Measurements from ENCODE around the gene DUS2. TPM values are rescaled to one million over a fixed set of nuclear protein-coding genes. Genes with fewer than 3 reads are reported as not detected.

Gene DUS2
- total and polyA plus RNA-seq, 2 experiments from 2014 or later: 21.3 to 29.7 TPM

- Histone ChIP-seq H3K27ac (no peak overlapping the region), H3K4me3 (no peak overlapping the region), H3K27me3 (no peaks in the 10 kb centered on the region), H3K36me3 (peaks cover 13% of the 10 kb centered on the region), H3K9me3 (ENCODE audit: low read depth) (no peaks in the 10 kb centered on the region), H3K4me1 (ENCODE audit: low read depth) (no peaks in the 10 kb centered on the region)
- DNase-seq (ENCODE audit: low read depth in 1 of 2, low spot score in 1 of 2): no peak
- no peak for TF ChIP-seq CTCF (IDR thresholded peaks at IDR 0.05; ENCODE audit: low read depth, low read length)
Measured at GRCh38 chr16:68073902-68074760, 51.0 kb downstream of the DUS2 start.

- DNase-seq (ENCODE audit: low read depth in 1 of 2, low spot score in 1 of 2): no peak
- no peak for TF ChIP-seq CTCF (IDR thresholded peaks at IDR 0.05; ENCODE audit: low read depth, low read length)
- peaks cover 13% of the 10 kb centered on the region for H3K36me3 ChIP-seq
Measured at GRCh38 chr16:68074850-68075555, 51.9 kb downstream of the DUS2 start.

DNA sequence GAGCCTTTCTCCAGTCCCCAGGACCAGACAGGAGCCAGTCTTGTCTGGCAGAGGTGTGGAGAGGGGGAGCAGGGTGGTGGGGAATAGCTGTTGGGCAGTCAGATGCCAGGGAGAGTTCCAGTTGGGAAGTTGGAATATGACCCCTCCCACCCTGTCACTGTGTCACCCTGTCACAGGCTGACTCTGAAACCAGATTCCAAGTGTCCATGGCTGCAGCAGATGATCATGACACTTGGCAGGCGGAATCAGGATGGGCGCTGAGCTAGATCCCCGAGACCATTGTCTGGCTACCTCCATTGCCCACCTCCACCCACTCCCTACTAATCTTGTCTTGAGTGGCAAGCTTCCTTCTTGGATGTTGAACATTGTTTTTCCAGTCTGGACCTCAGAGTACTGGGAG, 52.9 kb downstream of the DUS2 start:
- H3K4me3 ChIP-seq: no peak overlapping the region
- no peaks in the 10 kb centered on the region for H3K4me1 ChIP-seq (ENCODE audit: low read depth)
- H3K27ac ChIP-seq: no peak overlapping the region
- DNase-seq (ENCODE audit: low read depth in 1 of 2, low spot score in 1 of 2): no peak
- no peak for TF ChIP-seq CTCF (IDR thresholded peaks at IDR 0.05; ENCODE audit: low read depth, low read length)
- no peaks in the 10 kb centered on the region for H3K9me3 ChIP-seq (ENCODE audit: low read depth)
- H3K27me3 ChIP-seq: no peaks in the 10 kb centered on the region
- H3K36me3 ChIP-seq: peaks cover 8% of the 10 kb centered on the region

More at GRCh38 chr16:68074850-68075555, 51.9 kb downstream of the DUS2 start:
- Histone ChIP-seq H3K27ac (no peak overlapping the region), H3K27me3 (no peaks in the 10 kb centered on the region), H3K4me3 (no peak overlapping the region), H3K4me1 (ENCODE audit: low read depth) (no peaks in the 10 kb centered on the region), H3K9me3 (ENCODE audit: low read depth) (no peaks in the 10 kb centered on the region)

GRCh38 chr16:68076560-68076959, 53.5 kb downstream of the DUS2 start:
- no peak for TF ChIP-seq CTCF (IDR thresholded peaks at IDR 0.05; ENCODE audit: low read depth, low read length)
- H3K9me3 ChIP-seq (ENCODE audit: low read depth): no peaks in the 10 kb centered on the region
- peaks cover 6% of the 10 kb centered on the region for H3K36me3 ChIP-seq
- H3K27ac ChIP-seq: no peak overlapping the region
- DNase-seq (ENCODE audit: low read depth in 1 of 2, low spot score in 1 of 2): no peak
- no peaks in the 10 kb centered on the region for H3K4me1 ChIP-seq (ENCODE audit: low read depth)
- no peak overlapping the region for H3K4me3 ChIP-seq
- H3K27me3 ChIP-seq: no peaks in the 10 kb centered on the region

- H3K27ac ChIP-seq: no peak overlapping the region
- no peak overlapping the region for H3K4me3 ChIP-seq
- H3K27me3 ChIP-seq: no peaks in the 10 kb centered on the region
- no peak for TF ChIP-seq CTCF (IDR thresholded peaks at IDR 0.05; ENCODE audit: low read depth, low read length)
- no peaks in the 10 kb centered on the region for H3K4me1 ChIP-seq (ENCODE audit: low read depth)
- DNase-seq (ENCODE audit: low read depth in 1 of 2, low spot score in 1 of 2): no peak
- peaks cover 2% of the 10 kb centered on the region for H3K36me3 ChIP-seq
- H3K9me3 ChIP-seq (ENCODE audit: low read depth): no peaks in the 10 kb centered on the region
Measured at GRCh38 chr16:68077866-68078700, 55.0 kb downstream of the DUS2 start.
